SH-SY5Y (cell line): Measurements from ENCODE around the gene IL1RAP.

Source experiments
- GATA2 ChIP-seq: IDR thresholded peaks from 2 replicates; pipeline ENCODE4 v1.6.1; 2011; ENCODE audit warnings: mild to moderate bottlenecking, low read depth, low read length
- GATA3 ChIP-seq: IDR thresholded peaks from 2 replicates; pipeline ENCODE4 v1.6.1; 2011; ENCODE audit warnings: low read depth, mild to moderate bottlenecking, low read length, moderate library complexity

DNA sequence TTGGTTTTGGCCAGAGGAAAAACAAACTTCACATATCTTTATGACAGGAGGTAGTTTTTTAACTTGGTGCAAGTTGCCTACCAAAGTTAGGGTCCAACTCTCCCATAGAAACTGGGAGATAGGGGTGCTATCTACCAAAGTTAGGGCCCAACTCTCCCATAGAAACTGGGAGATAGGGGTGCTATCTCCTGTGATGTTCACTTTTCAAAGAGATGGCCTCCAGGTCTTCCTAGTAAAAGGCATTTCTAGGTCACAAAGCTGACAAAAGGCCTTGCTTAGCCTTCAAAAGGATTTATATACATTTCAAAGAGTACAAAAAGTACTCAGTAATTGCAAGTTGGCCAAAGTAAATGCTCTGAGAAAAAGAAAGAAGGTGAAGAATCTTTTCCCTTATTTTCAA is 27.1 kb downstream of the IL1RAP start:
- no peak for TF ChIP-seq GATA2
- TF ChIP-seq GATA3, result no peak
